Measurements from ENCODE around the gene KMO. TPM values are rescaled to one million over a fixed set of nuclear protein-coding genes. Genes with fewer than 3 reads are reported as not detected.

The KMO gene
- total RNA-seq, 1 donor from 2014 or later, result 19.0 TPM

DNA sequence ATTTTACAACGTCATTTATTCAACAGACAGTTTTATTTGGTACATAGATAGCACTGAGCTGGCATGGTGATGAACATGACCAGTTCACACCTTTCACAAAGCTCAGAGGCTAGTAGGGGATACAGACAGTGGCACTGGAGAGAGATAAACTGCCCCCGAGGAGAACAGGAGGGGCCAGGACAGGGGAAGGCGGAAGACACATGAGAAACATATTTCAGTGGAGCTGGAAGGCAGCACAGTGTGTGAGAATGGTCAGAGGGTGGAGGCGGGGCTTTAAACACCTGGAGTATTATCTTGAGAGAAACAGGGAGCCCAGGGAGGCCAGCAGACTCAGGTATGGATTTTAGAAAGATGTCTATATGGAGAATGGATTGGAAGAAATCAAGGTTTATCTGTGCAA is 58.5 kb downstream of the KMO start:
- no peak for ATAC-seq

DNA sequence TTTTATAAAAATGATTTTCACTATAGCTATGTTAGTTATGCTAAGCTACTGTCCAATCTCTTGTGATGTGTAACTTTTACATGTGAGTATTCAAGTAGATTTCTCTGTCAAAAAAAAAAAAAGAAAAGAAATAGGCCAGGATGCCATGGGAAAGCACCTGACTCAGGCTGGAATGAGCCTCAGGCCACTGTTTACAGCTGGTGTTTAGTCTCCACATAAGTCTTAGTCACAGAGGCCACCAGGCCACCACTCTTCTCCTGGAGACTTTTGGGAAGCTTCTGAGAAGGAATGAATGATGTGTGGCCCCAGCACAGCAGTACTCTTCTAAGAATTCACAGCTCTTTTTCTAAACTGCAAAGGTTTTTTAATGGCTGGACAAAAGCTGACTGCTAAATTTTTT is 59.1 kb downstream of the KMO start:
- no peak overlapping the region for H3K27ac ChIP-seq
- no peaks in the 10 kb centered on the region for H3K9me3 ChIP-seq
- no peaks in the 10 kb centered on the region for H3K36me3 ChIP-seq
- ATAC-seq, result peak; percentile 34
- no peaks in the 10 kb centered on the region for H3K27me3 ChIP-seq
- TF ChIP-seq, protein P1, sequence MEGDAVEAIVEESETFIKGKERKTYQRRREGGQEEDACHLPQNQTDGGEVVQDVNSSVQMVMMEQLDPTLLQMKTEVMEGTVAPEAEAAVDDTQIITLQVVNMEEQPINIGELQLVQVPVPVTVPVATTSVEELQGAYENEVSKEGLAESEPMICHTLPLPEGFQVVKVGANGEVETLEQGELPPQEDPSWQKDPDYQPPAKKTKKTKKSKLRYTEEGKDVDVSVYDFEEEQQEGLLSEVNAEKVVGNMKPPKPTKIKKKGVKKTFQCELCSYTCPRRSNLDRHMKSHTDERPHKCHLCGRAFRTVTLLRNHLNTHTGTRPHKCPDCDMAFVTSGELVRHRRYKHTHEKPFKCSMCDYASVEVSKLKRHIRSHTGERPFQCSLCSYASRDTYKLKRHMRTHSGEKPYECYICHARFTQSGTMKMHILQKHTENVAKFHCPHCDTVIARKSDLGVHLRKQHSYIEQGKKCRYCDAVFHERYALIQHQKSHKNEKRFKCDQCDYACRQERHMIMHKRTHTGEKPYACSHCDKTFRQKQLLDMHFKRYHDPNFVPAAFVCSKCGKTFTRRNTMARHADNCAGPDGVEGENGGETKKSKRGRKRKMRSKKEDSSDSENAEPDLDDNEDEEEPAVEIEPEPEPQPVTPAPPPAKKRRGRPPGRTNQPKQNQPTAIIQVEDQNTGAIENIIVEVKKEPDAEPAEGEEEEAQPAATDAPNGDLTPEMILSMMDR (IDR thresholded peaks at IDR 0.05), result no peak
- DNase-seq, result no peak
- no peak overlapping the region for H3K4me3 ChIP-seq
- intact Hi-C loops (cut with DNase I), result no loop called here
- H3K4me1 ChIP-seq, result no peaks in the 10 kb centered on the region

More for the DNA sequence above, 58.5 kb downstream of the KMO start:
- H3K4me1 ChIP-seq, result no peaks in the 10 kb centered on the region
- no peak overlapping the region for H3K27ac ChIP-seq
- H3K4me3 ChIP-seq, result no peak overlapping the region
- no peaks in the 10 kb centered on the region for H3K27me3 ChIP-seq
- intact Hi-C loops (cut with DNase I), result no loop called here
- H3K9me3 ChIP-seq, result no peaks in the 10 kb centered on the region
- TF ChIP-seq, protein P1 (IDR thresholded peaks at IDR 0.05), result no peak
- no peak for DNase-seq
- H3K36me3 ChIP-seq, result no peaks in the 10 kb centered on the region

DNA sequence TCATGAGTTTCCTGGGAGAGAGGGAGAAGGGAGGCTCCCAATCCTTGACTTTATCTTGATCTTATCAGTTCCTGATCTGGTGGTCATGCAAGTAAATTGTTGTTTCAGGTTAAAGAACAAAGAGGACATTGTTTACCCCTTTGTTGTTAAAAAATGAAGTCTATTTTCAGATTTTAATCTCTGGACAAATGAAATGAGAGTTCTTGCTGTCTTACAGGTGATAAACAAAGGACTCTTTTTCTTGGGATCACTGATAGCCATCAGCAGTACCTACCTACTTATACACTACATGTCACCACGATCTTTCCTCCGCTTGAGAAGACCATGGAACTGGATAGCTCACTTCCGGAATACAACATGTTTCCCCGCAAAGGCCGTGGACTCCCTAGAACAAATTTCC is 59.6 kb downstream of the KMO start:
- no peak overlapping the region for H3K4me3 ChIP-seq
- no peak for DNase-seq
- H3K4me1 ChIP-seq, result no peaks in the 10 kb centered on the region
- TF ChIP-seq, protein P1 (IDR thresholded peaks at IDR 0.05), result no peak
- H3K27ac ChIP-seq, result no peak overlapping the region
- H3K36me3 ChIP-seq, result no peaks in the 10 kb centered on the region
- intact Hi-C loops (cut with DNase I), result no loop called here
- H3K27me3 ChIP-seq, result no peaks in the 10 kb centered on the region
- H3K9me3 ChIP-seq, result no peaks in the 10 kb centered on the region
- no peak for ATAC-seq

DNA sequence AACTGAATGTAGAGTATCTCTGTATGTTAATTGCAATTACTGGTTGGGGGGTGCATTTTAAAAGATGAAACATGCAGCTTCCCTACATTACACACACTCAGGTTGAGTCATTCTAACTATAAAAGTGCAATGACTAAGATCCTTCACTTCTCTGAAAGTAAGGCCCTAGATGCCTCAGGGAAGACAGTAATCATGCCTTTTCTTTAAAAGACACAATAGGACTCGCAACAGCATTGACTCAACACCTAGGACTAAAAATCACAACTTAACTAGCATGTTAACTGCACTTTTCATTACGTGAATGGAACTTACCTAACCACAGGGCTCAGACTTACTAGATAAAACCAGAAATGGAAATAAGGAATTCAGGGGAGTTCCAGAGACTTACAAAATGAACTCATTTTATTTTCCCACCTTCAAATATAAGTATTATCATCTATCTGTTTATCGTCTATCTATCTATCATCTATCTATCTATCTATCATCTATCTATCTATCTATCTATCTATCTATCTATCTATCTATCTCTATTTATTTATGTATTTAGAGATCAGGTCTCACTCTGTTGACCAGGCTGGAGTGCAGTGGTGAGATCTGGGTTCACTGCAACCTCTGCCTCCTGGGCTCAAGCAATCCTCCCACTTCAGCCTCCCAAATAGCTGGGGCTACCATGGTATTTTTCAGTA is 60.2 kb downstream of the KMO start:
- no peaks in the 10 kb centered on the region for H3K4me1 ChIP-seq
- intact Hi-C loops (cut with DNase I), result no loop called here
- H3K27me3 ChIP-seq, result no peaks in the 10 kb centered on the region
- no peak overlapping the region for H3K27ac ChIP-seq
- ATAC-seq (no peak), DNase-seq (no peak)
- H3K9me3 ChIP-seq, result no peaks in the 10 kb centered on the region
- H3K4me3 ChIP-seq, result no peak overlapping the region
- no peaks in the 10 kb centered on the region for H3K36me3 ChIP-seq
- TF ChIP-seq, protein P1 (IDR thresholded peaks at IDR 0.05), result no peak

DNA sequence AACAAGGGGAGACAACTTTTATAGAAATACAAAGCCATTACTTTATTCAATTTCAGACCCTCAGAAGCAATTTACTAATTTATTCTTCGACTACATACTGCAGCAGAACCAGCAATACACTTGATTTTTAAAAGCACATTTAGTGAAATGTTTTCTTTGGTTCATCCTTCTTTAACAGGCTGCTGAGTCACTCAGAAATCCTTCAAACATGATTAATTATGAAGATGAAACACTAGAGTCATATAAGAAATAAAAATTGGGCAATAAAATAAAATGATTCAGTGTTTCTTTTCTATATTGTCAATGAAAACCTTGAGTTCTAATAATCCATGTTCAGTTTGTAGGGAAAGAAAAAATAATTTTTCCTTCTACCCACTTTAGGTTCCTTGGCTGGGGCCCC is 61.0 kb downstream of the KMO start:
- Histone ChIP-seq H3K36me3 (no peaks in the 10 kb centered on the region), H3K27ac (no peak overlapping the region), H3K4me3 (no peak overlapping the region), H3K9me3 (no peaks in the 10 kb centered on the region), H3K27me3 (no peaks in the 10 kb centered on the region), H3K4me1 (no peaks in the 10 kb centered on the region)
- no peak for DNase-seq
- ATAC-seq, result no peak
- TF ChIP-seq, protein P1 (IDR thresholded peaks at IDR 0.05), result no peak
- intact Hi-C loops (cut with DNase I), result no loop called here

DNA sequence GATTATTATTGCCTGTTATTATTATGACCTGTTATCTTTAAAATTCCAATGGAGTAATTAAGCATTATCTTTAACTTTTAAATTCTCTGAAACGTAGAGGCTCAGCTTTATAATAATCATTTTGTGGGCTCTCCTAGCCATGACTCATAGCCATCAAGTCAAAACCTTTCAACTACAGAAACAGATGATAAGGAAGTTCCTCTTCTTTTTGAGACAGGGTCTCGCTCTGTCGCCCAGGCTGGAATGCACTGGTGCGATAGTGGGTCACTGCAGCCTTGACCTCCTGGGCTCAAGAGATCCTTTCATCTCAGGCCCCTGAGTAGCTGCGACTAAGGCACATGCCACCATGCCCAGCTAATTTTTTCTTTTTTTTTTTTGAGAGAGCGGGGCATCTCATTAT is 64.5 kb downstream of the KMO start:
- H3K27me3 ChIP-seq, result no peaks in the 10 kb centered on the region
- H3K36me3 ChIP-seq, result no peaks in the 10 kb centered on the region
- H3K27ac ChIP-seq, result no peak overlapping the region
- TF ChIP-seq, protein P1 (IDR thresholded peaks at IDR 0.05), result no peak
- DNase-seq (no peak), ATAC-seq (no peak)
- intact Hi-C loops (cut with DNase I), result no loop called here
- H3K9me3 ChIP-seq, result no peaks in the 10 kb centered on the region
- no peak overlapping the region for H3K4me3 ChIP-seq
- H3K4me1 ChIP-seq, result no peaks in the 10 kb centered on the region

All from upper lobe of right lung (tissue), 1 donor.